LHCN-M2 (cell line): ENCODE data around the gene TMEM203. TPM values are rescaled to one million over a fixed set of nuclear protein-coding genes. Genes with fewer than 3 reads are reported as not detected.

Experiments used
- DNase-seq: peaks from one replicate; pipeline ENCODE4 v3.0.0-alpha.2; 2012; ENCODE audit warnings: low read depth
- total RNA-seq: library from RNA; depleted of rRNA; stranded (reverse); fragments of >200 nt; gene quantifications from 2 replicates; pipeline ENCODE4 v1.2.3, GENCODE V29; 2014

Gene TMEM203
- total RNA-seq, 1 experiment from 2014 or later = 50.1 TPM

GRCh38 chr9:137167747-137168572 lies 37.5 kb downstream of the TMEM203 start:
- DNase-seq = no peak

- no peak for DNase-seq
Observed at GRCh38 chr9:137167277-137167746, 38.1 kb downstream of the TMEM203 start.

- DNase-seq = no peak
Observed at GRCh38 chr9:137166380-137167229, 38.8 kb downstream of the TMEM203 start.

- no peak for DNase-seq
Observed at GRCh38 chr9:137165250-137165836, 40.1 kb downstream of the TMEM203 start.

- DNase-seq = no peak
Observed at GRCh38 chr9:137164370-137165249, 40.8 kb downstream of the TMEM203 start.

- DNase-seq = no peak
Observed at GRCh38 chr9:137163805-137164204, 41.6 kb downstream of the TMEM203 start.

GRCh38 chr9:137163365-137163715 lies 42.1 kb downstream of the TMEM203 start:
- no peak for DNase-seq

- no peak for DNase-seq
Observed at GRCh38 chr9:137162505-137163364, 42.7 kb downstream of the TMEM203 start.

- DNase-seq = no peak
Observed at GRCh38 chr9:137161558-137162486, 43.6 kb downstream of the TMEM203 start.

GRCh38 chr9:137160716-137161557 lies 44.5 kb downstream of the TMEM203 start:
- DNase-seq = no peak

- DNase-seq = no peak
Observed at GRCh38 chr9:137160054-137160425, 45.4 kb downstream of the TMEM203 start.

GRCh38 chr9:137159105-137160053 lies 46.1 kb downstream of the TMEM203 start:
- DNase-seq = no peak

- no peak for DNase-seq
Observed at GRCh38 chr9:137158625-137159024, 46.8 kb downstream of the TMEM203 start.

- DNase-seq = no peak
Observed at GRCh38 chr9:137157618-137158415, 47.6 kb downstream of the TMEM203 start.

GRCh38 chr9:137156567-137157375 lies 48.7 kb downstream of the TMEM203 start:
- no peak for DNase-seq
